Lower leg skin (tissue), 3 donors: Measurements from ENCODE around the gene PTPRC.

ENCODE experiments used
- CTCF ChIP-seq, 3 donors: fragments of 450-650 bp; IDR thresholded peaks; one replicate each; pipeline ENCODE4 v1.5.1; 2016; ENCODE audit warnings: antibody characterized with exemption in 3 of 3, mild to moderate bottlenecking in 3 of 3, moderate library complexity in 2 of 3
- POLR2A ChIP-seq, 2 donors: fragments of 450-650 bp; IDR thresholded peaks; one replicate each; pipeline ENCODE4 v1.6.1; 2016 to 2017; ENCODE audit warnings: antibody characterized with exemption in 2 of 2, mild to moderate bottlenecking in 1 of 2, moderate library complexity in 1 of 2

DNA sequence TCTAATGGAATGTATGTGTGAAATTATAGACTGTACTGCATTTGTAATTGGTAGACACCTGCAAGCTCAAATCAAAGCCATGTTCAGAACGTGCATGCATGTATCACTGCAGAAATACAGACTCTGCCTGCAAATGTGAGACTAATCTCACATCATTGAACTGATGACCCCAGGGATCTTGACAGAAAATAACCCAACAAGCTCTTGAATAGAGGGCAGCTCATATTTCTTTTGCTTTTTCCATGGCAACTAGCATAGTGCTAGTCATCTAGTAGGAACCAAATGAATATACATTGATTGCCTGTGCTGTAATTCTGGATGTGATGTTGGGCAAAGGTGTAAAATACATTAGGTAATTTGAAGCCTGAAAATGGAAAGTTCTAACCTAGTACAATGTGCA, 62.4 kb downstream of the PTPRC start:
- TF ChIP-seq CTCF (IDR thresholded peaks at IDR 0.05) (no peak), POLR2A (IDR thresholded peaks at IDR 0.05) (no peak)
